ENCODE data around the gene TAB2. TPM values are rescaled to one million over a fixed set of nuclear protein-coding genes. Genes with fewer than 3 reads are reported as not detected.

TAB2 gene
- total and polyA plus RNA-seq, 2 donors (not counting 3 experiments of a cell fraction or from before 2014, with no cell fraction given) = 26.0 to 37.4 TPM

DNA sequence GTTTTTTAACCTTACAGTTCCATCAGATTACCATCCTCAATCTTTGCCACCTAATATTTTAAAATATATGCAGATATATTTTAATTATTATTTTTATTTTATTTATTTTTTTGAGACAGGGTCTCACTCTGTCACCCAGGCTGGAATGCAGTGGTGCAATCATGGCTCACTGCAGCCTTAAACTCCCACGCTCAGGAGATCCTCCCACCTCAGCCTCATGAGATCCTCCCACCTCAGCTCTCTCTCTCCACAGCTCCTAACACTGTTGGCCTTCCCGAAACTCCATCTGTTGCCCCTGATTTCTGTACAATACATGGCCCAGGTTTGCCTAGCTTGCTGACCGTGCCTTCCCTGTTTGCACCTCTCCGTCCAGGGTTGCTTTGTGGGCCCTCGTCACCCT lies 4.4 kb upstream of the TAB2 start:
- Histone ChIP-seq H3K27me3 (ENCODE audit: control insufficient read depth in 2 of 2, insufficient read depth in 2 of 2, low read length in 2 of 2) (peaks cover 20 to 38% of the 10 kb centered on the region in 2 experiments), H3K9me1 (replicated peaks; ENCODE audit: control insufficient read depth, extremely low read depth, insufficient read depth, low read length) (no peaks in the 10 kb centered on the region), H3K79me2 (ENCODE audit: control insufficient read depth, insufficient read depth, low read length) (peaks cover 4% of the 10 kb centered on the region), H2AFZ (ENCODE audit: low read depth, low read length) (no peak overlapping the region), H3K4me3 (replicated peaks in 1 of 3; ENCODE audit: insufficient read depth in 1 of 3, low read depth in 1 of 3, low read length in 3 of 3) (no peak overlapping the region), H3K36me3 (ENCODE audit: control insufficient read depth in 2 of 2, extremely low read depth in 1 of 2, insufficient read depth in 2 of 2, low read length in 2 of 2) (no peaks in the 10 kb centered on the region), H3K4me2 (ENCODE audit: insufficient read depth, low read length) (no peak overlapping the region), H4K20me1 (replicated peaks; ENCODE audit: control insufficient read depth, extremely low read depth, insufficient read depth, low read length) (no peaks in the 10 kb centered on the region), H3K9ac (replicated peaks; ENCODE audit: extremely low read depth, insufficient read depth, low read length) (no peak overlapping the region), H3K9me3 (replicated peaks; ENCODE audit: control insufficient read depth, insufficient read depth, low read length) (no peaks in the 10 kb centered on the region), H3K4me1 (ENCODE audit: control insufficient read depth, extremely low read depth, insufficient read depth, low read length) (peaks cover 7% of the 10 kb centered on the region), H3K27ac (ENCODE audit: insufficient read depth, low read depth, low read length) (no peak overlapping the region)
- TF ChIP-seq JUN (IDR thresholded peaks at IDR 0.05; ENCODE audit: borderline replicate concordance, insufficient read depth, insufficient read length, low read depth) (no peak), FOS (IDR thresholded peaks at IDR 0.05; ENCODE audit: borderline replicate concordance, insufficient read depth, low read length) (no peak), MYC (IDR thresholded peaks at IDR 0.05; ENCODE audit: low read depth, low read length) (no peak), EZH2 (IDR thresholded peaks at IDR 0.05; ENCODE audit: borderline replicate concordance, low read depth, low read length, severe bottlenecking) (no peak), POLR2AphosphoS5 (IDR thresholded peaks at IDR 0.05; ENCODE audit: insufficient read depth, low read depth, low read length) (no peak), POLR2A (IDR thresholded peaks at IDR 0.05; ENCODE audit: low read depth, low read length) (no peak), GATA2 (IDR thresholded peaks at IDR 0.05; ENCODE audit: insufficient read depth, insufficient read length, low read depth, low read length) (no peak)
- TF ChIP-seq, protein P1, sequence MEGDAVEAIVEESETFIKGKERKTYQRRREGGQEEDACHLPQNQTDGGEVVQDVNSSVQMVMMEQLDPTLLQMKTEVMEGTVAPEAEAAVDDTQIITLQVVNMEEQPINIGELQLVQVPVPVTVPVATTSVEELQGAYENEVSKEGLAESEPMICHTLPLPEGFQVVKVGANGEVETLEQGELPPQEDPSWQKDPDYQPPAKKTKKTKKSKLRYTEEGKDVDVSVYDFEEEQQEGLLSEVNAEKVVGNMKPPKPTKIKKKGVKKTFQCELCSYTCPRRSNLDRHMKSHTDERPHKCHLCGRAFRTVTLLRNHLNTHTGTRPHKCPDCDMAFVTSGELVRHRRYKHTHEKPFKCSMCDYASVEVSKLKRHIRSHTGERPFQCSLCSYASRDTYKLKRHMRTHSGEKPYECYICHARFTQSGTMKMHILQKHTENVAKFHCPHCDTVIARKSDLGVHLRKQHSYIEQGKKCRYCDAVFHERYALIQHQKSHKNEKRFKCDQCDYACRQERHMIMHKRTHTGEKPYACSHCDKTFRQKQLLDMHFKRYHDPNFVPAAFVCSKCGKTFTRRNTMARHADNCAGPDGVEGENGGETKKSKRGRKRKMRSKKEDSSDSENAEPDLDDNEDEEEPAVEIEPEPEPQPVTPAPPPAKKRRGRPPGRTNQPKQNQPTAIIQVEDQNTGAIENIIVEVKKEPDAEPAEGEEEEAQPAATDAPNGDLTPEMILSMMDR (IDR thresholded peaks at IDR 0.05; ENCODE audit: extremely low read depth in 1 of 2, insufficient read depth in 1 of 2, low read depth in 1 of 2, low read length in 2 of 2) = no peak
- TF ChIP-seq, protein P2, sequence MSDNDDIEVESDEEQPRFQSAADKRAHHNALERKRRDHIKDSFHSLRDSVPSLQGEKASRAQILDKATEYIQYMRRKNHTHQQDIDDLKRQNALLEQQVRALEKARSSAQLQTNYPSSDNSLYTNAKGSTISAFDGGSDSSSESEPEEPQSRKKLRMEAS (IDR thresholded peaks at IDR 0.05; ENCODE audit: insufficient read depth, insufficient read length) = no peak
- intact Hi-C loops (cut with micrococcal nuclease) = no loop called here
- dilution Hi-C loops (cut with MboI; ENCODE audit: extremely low pct_ligation_motif_present, low sequenced_read_pairs) = no loop called here
- no peak for FAIRE-seq
- POLR2A ChIA-PET = no interaction called here
- BruUV-seq (replicated peaks) = no TSS peak
- DNase-seq (ENCODE audit: low read depth, low spot score) = no peak
- CTCF ChIA-PET = no interaction called here

Measured in endothelial cell of umbilical vein (primary cell).